Ovary (tissue), 9 donors: ENCODE measurements around the gene SYVN1. TPM values are rescaled to one million over a fixed set of nuclear protein-coding genes. Genes with fewer than 3 reads are reported as not detected.

Source experiments
- DNase-seq, 5 donors: peaks; one replicate each; pipeline ENCODE4 v3.0.0-alpha.2; 2019 to 2020
- H3K27ac ChIP-seq, 2 donors: fragments of 200-600 bp; one replicate each; pipeline versions ENCODE4 v1.5.1 to v1.8.0; 2019 to 2022
- H3K27me3 ChIP-seq: fragments of 200-600 bp; one replicate; pipeline ENCODE4 v1.8.0; 2022
- H3K36me3 ChIP-seq: fragments of 200-600 bp; sonication (generic); one replicate; pipeline ENCODE4 v1.5.1; 2019
- H3K4me1 ChIP-seq: one replicate; pipeline ENCODE4 v1.8.1; 2013; ENCODE audit warnings: mild to moderate bottlenecking, moderate library complexity; ENCODE audit not compliant: insufficient read depth
- H3K4me3 ChIP-seq: fragments of 200-600 bp; sonication (generic); one replicate; pipeline ENCODE4 v1.5.1; 2017
- H3K9me3 ChIP-seq, 2 donors: fragments of 200-600 bp in 1 of 2; sonication (generic) in 1 of 2; one replicate each; pipeline versions ENCODE4 v1.5.1 to v1.8.1; 2013 to 2019; ENCODE audit warnings: mild to moderate bottlenecking in 1 of 2, moderate library complexity in 1 of 2
- CTCF ChIP-seq, 3 donors: fragments of 450-650 bp in 2 of 3; fragments of 200-600 bp in 1 of 3; IDR thresholded peaks; one replicate each; pipeline versions ENCODE4 v1.5.1 to v1.8.0; 2016 to 2022; ENCODE audit warnings: antibody characterized with exemption in 3 of 3, mild to moderate bottlenecking in 1 of 3
- EP300 ChIP-seq: sonication (generic); formaldehyde crosslinking; IDR thresholded peaks from one replicate; pipeline ENCODE4 v1.6.1; 2017; ENCODE audit warnings: antibody characterized with exemption
- POLR2A ChIP-seq: fragments of 450-650 bp; IDR thresholded peaks from one replicate; pipeline ENCODE4 v1.6.1; 2017; ENCODE audit warnings: antibody characterized with exemption, mild to moderate bottlenecking, moderate library complexity
- WGBS, 3 donors: extraction: QIAGEN DNeasy Blood & Tissue Kit in 1 of 3; methylation state at CpG; one replicate each; pipeline versions ENCODE4 v1.1.5 to v1.1.7; 2013 to 2017; 5-methylcytosine and 5-hydroxymethylcytosine counted together
- intact Hi-C, 4 donors: fragments of 100-400 bp; cut with DNase I; formaldehyde crosslinking; loops; one replicate each; pipeline versions ENCODE4 v1.11.0 to v1.15.1; 2022 to 2023
- polyA plus RNA-seq, 2 donors: library from polyadenylated mRNA; stranded (reverse); fragments of 200-250 nt in 1 of 2; fragments of 350-450 nt in 1 of 2; fragmentation: Illumina TruSeq in 1 of 2; extraction: RNeasy Lipid Tissue Mini Kit (QIAGEN cat#74804) in 1 of 2; gene quantifications; one replicate each; pipeline ENCODE4 v1.2.3, GENCODE V29; 2013 to 2014
- total RNA-seq, 7 donors: library from RNA; depleted of rRNA in 2 of 7; stranded (reverse); fragments of >200 nt in 2 of 7; fragmentation: NEBNext Ultra II Directional in 3 of 7; extraction: Animal tissue kit (Norgen Biotek cat#: 25700) in 3 of 7; gene quantifications; one replicate each; pipeline versions ENCODE4 v1.1.0 to v1.2.4, GENCODE V29; 2016 to 2023
- donor health status: DM: no; HTN: no; CAD: no; lungs with moderate emphysema.
- donor health status: DM: no; HTN: no; CAD: no.
- donor health status: Bipolar disorder and iron deficiency.
- donor health status: DM: yes; HTN: yes; CAD: no.
- donor health status: DM: no; HTN: no; CAD: no.
- donor health status: DM: yes; HTN: yes; CAD: no.

The SYVN1 gene
- total and polyA plus RNA-seq, 9 donors = 21.1 to 73.0 (median 53.3) TPM

DNA sequence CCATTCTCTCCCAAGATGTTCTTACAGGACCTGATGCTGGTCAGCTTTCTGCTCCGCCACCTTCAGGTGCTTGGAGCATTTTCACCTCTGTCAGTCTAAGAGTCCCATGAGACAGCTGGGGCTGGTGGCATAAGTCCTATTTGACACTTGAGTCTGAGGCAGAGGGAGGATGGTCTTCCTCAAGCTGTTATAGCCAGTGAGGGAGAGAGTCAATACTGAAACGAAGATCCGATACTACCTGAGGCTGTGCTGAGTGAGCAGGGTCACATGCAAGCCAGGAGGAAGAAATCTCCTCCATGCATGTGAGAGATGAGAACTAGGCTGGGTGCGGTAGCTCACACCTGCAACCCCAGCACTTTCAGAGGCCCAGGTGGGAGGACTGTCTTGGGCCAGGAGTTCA lies 44.7 kb downstream of the SYVN1 start:
- no peaks in the 10 kb centered on the region for H3K9me3 ChIP-seq
- no peaks in the 10 kb centered on the region for H3K27me3 ChIP-seq
- no peak for DNase-seq
- intact Hi-C loops = loop anchor here in 1 of 4 donors (5.0 kb wide), 1 partner anchor 77 kb away; the partner anchor contains the start of gene ARL2
- H3K4me1 ChIP-seq = peaks cover 3% of the 10 kb centered on the region
- 81 to 87% (median 87%) methylated on average over 4 of the region's 4 CpGs for WGBS, 3 donors
- no peaks in the 10 kb centered on the region for H3K36me3 ChIP-seq
- H3K27ac ChIP-seq = no peak overlapping the region
- TF ChIP-seq EP300 = no peak
- TF ChIP-seq POLR2A = no peak
- no peak for TF ChIP-seq CTCF (IDR thresholded peaks at IDR 0.05)
- no peak overlapping the region for H3K4me3 ChIP-seq

DNA sequence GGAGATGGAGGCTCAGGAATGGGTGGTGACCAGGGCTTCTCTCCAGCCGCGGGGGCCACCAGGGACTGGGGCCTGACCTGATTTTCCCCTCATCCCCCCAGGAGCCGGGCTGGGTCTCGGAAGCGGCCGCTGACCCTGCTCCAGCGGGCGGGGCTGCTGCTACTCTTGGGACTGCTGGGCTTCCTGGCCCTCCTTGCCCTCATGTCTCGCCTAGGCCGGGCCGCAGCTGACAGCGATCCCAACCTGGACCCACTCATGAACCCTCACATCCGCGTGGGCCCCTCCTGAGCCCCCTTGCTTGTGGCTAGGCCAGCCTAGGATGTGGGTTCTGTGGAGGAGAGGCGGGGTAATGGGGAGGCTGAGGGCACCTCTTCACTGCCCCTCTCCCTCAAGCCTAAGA lies 46.5 kb downstream of the SYVN1 start:
- TF ChIP-seq POLR2A (no peak), CTCF (IDR thresholded peaks at IDR 0.05) (no peak), EP300 (no peak)
- DNase-seq = no peak
- Histone ChIP-seq H3K4me1 (peaks cover 7% of the 10 kb centered on the region), H3K27me3 (no peaks in the 10 kb centered on the region), H3K4me3 (no peak overlapping the region), H3K36me3 (no peaks in the 10 kb centered on the region), H3K27ac (no peak overlapping the region), H3K9me3 (no peaks in the 10 kb centered on the region)
- intact Hi-C loops = loop anchor here in 1 of 4 donors (5.0 kb wide), 1 partner anchor 76 kb away; the partner anchor contains the start of gene ARL2
- 92% methylated on average over 15 of the region's 15 CpGs for WGBS, 3 donors

- no peaks in the 10 kb centered on the region for H3K9me3 ChIP-seq
- no peak overlapping the region for H3K27ac ChIP-seq
- H3K4me3 ChIP-seq = no peak overlapping the region
- H3K36me3 ChIP-seq = no peaks in the 10 kb centered on the region
- no peaks in the 10 kb centered on the region for H3K27me3 ChIP-seq
- DNase-seq = peak in 2 of 5 donors; percentile 43
- H3K4me1 ChIP-seq = peaks cover 7% of the 10 kb centered on the region
- TF ChIP-seq POLR2A (no peak), CTCF (IDR thresholded peaks at IDR 0.05) (no peak), EP300 (no peak)
- WGBS, 3 donors = 71 to 84% (median 81%) methylated on average over 11 of the region's 11 CpGs
- intact Hi-C loops = loop anchor here in 1 of 4 donors (5.0 kb wide), 1 partner anchor 75 kb away; the partner anchor contains the start of gene ARL2
Measured at GRCh38 chr11:65087216-65087615, 47.1 kb downstream of the SYVN1 start.

DNA sequence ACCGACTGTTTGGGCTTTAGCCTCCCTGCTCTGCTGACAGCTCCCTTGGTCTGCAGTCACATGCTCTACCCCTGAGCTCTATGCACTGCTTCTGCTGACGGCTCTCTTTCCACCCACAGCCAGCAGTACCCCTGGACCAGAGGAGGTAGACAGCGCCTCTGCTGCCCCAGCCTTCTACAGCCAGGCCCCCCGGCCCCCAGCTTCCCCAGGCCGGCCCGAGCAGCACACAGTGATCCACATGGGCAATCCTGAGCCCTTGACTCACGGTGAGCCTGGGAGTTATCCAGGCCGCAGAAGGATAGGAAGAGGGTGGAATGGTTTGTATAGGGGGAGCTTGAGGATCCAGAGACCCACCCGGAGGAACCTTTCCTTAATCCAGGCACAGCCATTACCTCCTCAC lies 47.5 kb downstream of the SYVN1 start:
- Histone ChIP-seq H3K9me3 (no peaks in the 10 kb centered on the region), H3K27me3 (no peaks in the 10 kb centered on the region), H3K4me1 (peaks cover 7% of the 10 kb centered on the region), H3K4me3 (no peak overlapping the region), H3K36me3 (no peaks in the 10 kb centered on the region), H3K27ac (no peak overlapping the region)
- 81 to 90% (median 86%) methylated on average over 9 of the region's 9 CpGs for WGBS, 3 donors
- DNase-seq = no peak
- intact Hi-C loops = loop anchor here in 1 of 4 donors (5.0 kb wide), 1 partner anchor 75 kb away; the partner anchor contains the start of gene ARL2
- TF ChIP-seq EP300 (no peak), POLR2A (no peak), CTCF (IDR thresholded peaks at IDR 0.05) (no peak)
